ENCODE results near the gene CAMK1D. TPM values are rescaled to one million over a fixed set of nuclear protein-coding genes. Genes with fewer than 3 reads are reported as not detected.

Gene CAMK1D
- total and polyA plus RNA-seq, 2 of the 8 experiments (the other 6 are each of a cell fraction or from before 2014, with no cell fraction given): 3.5 to 10.6 TPM

- TF ChIP-seq SUZ12 (IDR thresholded peaks at IDR 0.05; ENCODE audit: low read length): no peak
These were observed 38.3 kb downstream of the CAMK1D start (continued) for GRCh38 chr10:12387561-12388210.

Measured in H1 (cell line).